HG02852 (cell line): ENCODE measurements around the gene TMEM170B.

Experiments
- ATAC-seq: cut with Tn5 transposase; IDR thresholded peaks from one replicate; pipeline ENCODE4 v1.9.1; 2021; ENCODE audit warnings: mild to moderate bottlenecking, moderate library complexity; ENCODE audit not compliant: unreplicated experiment

The TMEM170B gene, protein sequence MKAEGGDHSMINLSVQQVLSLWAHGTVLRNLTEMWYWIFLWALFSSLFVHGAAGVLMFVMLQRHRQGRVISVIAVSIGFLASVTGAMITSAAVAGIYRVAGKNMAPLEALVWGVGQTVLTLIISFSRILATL

DNA sequence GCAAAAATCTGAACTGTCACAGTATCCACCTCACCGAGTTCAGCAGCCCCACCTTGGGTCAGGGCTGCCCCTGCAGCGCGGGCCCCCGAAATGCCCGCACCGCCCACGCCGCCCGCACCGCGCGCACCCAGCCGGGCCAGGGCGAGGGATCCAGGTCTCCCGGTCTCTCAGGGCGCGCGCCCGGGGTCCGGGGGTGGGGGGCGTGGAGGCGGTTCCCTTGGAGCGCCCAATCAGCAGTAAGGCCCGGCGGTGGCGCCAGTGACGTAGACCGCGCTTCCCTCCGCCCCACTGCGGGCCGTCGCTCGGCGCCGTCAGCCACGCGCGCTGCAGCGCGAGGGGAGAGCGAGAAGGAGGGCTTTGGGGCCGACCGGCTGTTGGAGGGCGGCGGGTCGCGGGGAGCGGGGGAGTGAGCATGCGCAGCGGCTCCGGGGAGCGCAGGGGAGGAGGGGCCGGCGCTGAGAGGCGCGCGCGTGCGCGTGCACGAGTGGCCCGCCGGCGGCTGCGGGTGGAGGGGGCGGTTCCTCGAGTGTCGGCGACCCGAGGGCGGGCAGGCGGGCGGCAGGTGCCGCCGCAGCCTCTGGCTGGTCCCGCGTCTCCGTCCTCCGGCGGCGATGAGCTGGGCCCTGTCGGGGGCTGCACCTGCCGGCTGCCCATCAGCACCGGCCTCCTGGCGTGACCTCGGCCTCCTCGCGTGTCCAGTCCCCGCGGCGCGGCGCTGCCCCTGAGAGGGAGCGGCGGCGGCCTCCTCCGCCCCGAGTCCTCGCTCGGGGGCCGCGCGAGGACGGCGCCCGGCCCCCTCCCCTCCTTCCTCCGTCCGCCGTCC, at the start of gene TMEM170B:
Gene TMEM170B, plus strand, starts transcription at position 521 of the 823 bp plus-strand sequence. CDS start 529 bp downstream, outside the sequence.
- ATAC-seq = peak; percentile 97

DNA sequence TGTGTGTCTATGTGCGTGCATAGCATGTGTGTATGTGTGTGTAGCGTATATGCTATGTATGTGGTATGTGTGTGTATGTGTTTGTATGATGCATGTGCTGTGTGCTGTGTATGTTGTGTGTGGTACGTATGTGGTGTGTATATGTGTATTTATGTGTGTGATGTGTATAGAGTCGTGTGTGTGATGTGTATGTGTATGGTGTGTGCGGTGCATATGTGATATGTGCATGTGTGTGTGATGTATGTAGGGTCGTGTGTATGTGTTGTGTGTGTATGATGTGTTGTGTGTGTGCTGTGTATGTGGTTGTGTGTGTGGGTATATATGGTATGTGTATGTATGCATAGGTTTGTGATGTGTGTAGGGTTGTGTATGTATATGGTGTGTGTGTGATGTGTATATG, 46.6 kb upstream of the TMEM170B start:
- no peak for ATAC-seq

DNA sequence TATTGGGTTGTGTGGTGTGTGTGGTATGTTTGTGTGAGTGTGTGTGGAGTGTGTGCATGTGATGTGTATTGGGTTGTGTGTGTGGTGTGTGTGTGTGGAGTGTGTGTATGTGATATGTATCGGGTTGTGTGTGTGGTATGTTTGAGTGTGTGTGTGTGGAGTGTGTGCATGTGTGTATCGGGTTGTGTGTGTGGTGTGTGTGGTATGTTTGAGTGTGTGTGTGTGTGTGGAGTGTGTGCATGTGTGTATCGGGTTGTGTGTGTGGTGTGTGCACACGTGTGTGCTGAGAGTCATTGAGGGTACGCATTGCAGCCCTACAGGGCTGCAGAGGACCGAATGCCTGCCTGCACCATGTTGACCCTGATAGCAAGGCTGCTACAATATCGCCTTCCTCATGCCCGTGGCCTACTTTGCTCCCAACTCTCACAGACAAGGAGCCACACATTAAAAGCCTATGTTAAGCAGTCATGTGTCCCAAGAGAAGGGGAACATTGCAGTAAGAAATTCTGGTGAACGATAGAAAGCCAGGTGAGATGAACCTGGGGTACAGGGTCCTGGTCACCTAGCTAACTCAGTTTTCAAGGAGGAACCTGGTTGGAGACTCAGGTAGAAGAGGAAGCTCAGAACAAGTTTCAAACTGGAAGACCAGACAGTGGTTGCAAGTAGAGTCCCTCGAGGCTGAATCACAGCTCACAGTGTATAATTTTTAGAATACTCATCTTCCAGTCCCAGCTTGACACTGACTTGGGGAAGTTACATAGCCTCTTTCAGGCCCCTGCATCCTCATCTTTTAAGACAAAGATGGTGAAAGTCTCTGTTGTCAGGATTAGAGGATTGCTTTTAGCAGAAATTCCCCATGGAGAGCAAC, 45.7 kb upstream of the TMEM170B start:
- no peak for ATAC-seq

DNA sequence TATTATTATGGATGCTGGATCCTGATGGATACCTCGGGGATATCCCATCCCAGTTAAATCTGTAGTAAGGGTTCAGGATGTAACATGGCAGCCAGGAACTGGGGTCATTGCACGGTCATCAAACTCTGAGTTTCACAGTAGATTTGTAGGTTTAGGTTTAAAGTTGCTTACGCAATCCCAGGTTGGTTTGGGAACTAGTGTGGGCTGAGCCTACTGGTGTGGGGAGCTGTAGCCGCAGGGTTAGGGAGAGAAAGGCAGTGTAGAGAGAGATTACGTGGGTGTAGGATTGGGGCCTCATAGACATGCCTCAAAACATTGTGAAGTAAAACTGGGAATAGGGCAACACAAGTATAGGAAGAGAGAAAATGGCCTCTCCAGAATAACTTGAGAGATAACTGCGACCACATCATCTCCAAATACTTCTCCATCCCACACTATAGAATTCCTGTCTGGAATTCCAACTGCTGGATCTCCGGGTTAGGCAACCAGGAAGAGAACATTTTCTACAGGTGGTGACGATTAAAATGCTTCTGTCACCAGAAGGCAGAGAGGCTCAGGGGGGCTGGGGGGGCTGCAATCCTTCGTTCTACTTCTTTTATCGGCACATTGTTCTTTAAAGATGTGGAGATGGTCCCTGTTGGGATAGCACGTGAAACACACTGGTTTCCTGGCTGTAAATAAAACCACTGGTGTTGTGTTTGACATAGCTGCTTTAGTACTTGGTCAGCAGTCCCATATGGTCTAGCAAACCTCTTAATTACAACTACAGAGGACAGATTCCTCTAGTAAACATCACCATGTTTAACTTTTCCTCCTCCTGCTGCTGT, 44.9 kb upstream of the TMEM170B start:
- no peak for ATAC-seq

DNA sequence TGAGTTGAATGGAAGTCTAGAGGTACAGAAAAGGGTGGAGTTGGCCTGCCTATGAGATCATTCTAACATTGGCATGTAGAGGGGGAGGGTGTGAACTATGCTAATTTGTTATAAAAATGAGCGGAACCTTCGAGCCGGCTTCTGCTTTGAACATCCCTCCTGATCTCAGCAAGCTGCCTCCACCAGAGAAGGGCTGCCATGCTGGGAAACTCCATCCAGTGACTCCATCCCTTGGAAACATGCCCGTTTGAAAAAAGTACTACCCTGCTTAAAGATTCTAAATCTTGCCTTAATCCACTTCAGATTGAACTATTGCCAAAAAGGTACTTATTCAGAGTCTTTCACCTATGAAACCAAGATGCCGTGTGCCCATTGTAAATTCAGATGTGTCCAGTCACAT, 43.6 kb upstream of the TMEM170B start:
- ATAC-seq = no peak

DNA sequence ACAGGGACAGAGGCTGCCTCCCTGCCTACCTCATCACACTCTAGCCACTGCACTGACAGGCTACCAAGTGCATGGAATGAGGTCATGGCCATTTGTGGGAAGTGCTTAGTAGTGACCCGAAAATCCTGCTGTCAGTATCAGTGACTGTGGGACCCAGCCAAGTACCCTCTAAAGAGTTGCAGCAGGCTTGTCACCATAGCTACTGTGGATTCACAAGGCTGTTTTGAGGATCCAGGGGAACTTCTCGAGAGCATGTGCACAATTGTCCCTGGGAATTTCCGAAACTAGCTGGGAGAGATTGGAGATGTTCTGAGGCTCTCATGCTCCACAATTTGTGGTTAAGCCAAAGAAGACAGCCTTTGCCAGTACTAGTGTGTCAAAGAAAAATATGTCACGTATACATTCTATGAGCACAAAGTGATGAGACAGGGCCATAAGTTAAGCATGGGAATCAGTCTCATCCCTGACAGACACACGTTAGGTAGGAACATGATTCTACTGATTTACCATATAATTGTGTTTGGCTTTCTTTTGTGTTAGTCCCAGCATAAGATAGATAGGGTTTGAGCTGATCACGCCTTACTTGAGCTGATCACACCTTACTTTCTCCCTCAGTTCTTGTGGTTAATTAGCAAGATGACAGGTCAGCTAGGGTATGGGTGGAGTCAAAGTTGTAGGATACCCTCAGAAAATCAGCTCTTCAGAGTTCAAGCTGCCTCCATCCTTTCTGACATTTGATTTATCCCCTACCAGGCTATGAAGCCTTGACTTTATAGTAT, 42.6 kb upstream of the TMEM170B start:
- no peak for ATAC-seq

DNA sequence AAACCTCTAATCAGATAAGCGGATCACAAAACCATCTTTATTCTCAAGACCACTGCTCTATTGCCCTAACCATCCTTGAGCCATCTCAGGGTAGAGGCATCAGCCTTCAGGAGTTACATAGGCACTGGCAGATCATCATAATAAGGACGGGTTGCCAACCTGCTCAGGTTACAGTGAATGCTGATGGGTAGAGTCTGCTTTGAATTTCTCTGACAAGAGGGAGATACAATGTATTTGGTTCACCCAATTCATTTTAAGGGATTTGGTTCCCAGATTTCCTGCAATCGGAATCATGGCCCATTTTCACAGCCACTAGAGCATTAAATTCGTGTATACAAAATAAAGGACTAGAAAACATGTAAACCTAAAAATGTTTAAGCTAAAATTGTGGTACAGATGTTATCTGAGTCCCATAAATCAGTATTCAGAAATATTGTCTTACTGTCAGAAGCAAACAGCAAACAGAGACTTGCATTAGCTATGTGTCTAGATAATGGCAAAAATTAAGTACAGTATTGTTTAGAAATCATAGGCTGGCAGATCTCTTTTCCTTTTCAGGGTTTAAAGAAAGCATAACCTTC, 41.9 kb upstream of the TMEM170B start:
- no peak for ATAC-seq

DNA sequence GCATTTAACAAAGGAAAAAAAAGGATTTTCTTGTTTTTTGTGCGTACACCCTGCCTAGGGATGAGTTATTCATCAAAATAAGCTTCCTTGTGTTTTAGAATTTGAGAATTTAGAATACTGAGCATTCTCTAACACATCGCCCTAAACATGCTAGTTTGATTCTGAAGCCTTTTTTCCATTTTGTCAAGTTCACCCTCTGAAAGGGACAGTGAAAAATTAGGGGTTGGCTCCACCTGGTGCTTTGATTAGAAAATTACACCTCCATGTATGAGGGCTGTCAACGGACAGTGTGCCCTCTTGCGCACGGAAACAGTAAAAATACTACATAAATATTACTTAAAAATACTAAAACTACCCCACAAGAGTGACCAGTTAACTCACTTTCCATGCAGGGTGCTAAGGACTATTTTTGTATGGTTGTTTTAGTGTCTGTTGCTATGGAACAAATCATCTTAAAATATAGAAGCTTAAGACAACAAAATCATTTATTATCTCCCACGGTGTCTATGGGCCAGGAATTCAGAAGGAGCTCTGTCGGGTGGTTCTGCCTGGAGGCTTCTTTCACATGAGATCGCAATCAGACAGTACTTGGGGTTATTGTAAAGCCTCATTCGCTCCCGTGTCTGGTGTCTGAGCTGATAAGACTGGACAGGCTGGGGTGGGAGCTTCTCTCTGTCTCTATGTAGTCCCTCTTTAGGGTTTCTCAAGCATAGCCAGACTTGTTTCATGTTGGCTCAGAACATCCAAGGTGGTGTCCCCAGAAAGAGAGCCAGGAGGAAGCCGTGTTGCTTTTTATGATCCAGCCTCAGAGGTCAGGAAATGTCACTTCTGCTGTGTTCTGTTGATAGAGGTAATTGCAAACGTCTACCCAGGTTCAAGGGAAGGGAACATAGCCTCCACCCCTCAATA, 41.1 kb upstream of the TMEM170B start:
- ATAC-seq = peak; percentile 54

DNA sequence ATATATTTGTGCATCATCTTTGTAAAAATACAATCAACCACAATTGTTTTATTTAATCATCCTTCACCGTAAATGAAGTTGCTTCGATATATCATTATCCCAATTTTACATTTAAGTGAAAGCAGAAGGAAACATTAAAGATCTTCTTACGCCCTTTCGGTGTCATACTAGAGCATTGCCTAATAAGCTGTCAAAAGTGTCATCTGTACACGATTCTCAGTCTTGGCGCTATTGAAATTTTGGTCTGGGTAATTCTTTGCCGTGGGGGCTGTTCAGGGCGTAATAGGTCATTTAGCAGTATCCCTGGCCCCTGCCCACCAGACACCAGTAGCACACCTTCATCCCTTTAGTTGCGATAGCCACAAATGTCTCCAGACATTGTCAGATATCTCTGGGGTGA, 40.4 kb upstream of the TMEM170B start:
- no peak for ATAC-seq

DNA sequence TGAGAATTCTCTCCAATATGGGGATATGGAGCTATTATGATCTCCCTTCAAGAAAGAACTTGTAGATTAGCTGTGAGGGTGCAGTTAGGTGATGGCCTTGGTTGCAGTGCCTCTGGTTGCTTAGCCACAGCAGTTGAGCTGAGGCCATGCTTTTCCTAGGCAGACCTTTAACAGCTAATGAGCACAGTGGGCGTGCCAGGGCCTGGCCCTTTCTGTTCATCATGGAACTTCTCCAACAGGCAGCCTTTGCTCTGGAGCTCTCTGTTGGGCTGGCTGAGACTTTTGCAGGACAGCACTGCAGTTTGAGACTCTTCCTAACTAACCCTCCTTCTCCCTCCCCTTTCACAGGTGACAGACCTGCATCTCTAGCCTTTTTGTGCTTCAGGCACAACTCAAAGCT, 39.7 kb upstream of the TMEM170B start:
- ATAC-seq = no peak

DNA sequence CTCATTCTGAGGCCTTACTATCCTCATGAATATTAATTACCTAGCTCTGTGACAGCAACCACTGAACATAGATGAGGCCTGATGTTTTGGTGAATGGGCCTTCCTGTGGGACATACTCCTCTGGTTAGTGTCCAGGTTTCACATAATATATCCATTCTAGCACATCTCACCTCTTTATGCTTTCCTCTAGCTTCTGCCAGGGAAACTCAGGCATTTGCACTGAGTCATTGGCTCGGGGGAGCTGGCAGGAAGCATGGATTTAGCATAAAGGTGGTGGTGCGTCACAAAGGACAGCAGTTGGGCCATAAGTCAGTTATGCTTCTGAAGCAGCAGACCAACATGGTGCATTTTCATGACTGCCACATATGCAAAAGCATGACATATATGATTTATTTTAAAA, 37.5 kb upstream of the TMEM170B start:
- no peak for ATAC-seq

DNA sequence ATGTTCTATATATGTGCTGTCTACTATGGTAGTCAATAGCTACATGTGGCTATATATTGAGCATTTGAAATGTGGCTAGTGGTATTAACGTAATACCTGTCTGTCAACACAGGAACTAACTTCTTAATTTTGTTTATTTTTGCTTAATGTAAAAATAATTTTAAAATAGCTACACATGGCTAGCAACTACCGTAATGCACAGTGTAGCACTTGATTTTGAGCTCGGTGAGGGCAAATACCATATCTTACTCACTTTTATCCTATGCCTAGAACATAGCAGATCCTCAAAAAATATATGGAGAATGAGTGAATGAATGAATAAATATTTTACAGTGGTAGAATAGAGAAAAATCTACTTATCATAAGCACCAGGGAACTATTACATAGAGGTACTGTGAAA, 28.1 kb upstream of the TMEM170B start:
- ATAC-seq = no peak

DNA sequence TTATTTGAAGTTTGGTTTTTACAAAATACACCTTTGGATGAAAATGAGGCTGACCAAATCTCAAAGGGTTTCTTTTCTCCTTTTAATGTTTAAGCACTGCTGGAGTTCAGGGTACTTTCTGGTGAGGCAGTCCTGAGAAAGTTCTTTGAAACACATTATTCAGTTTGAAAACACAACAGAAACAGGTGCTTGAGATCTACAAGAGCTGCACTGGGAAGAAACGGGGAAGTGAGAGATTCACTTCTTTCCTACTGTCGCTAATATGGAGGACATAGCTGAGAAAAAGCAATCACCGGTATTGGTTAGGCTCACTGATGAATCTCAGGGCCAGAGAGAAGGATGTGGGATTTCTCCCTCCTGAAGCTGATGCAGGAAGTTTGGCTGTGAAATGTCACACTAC, 22.9 kb upstream of the TMEM170B start:
- ATAC-seq = peak; percentile 95

DNA sequence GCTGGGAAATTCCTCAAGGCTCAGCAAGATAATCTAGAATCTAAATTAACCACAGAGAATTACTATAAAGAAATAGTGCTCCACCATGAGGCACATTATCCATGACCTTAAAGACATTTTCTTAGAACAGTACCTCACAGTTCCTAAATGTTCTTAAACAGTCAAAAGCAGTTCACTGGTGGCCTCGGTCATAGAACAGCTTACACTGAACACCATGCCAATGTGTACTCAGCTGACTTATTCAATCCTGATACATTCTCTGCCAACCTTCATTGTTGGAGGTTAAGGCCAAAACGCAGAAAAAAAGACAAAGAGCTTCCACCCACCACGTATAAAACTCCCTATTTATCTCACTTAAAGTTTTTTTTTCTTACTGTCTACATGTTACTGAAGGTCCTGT, 21.8 kb upstream of the TMEM170B start:
- ATAC-seq = no peak

DNA sequence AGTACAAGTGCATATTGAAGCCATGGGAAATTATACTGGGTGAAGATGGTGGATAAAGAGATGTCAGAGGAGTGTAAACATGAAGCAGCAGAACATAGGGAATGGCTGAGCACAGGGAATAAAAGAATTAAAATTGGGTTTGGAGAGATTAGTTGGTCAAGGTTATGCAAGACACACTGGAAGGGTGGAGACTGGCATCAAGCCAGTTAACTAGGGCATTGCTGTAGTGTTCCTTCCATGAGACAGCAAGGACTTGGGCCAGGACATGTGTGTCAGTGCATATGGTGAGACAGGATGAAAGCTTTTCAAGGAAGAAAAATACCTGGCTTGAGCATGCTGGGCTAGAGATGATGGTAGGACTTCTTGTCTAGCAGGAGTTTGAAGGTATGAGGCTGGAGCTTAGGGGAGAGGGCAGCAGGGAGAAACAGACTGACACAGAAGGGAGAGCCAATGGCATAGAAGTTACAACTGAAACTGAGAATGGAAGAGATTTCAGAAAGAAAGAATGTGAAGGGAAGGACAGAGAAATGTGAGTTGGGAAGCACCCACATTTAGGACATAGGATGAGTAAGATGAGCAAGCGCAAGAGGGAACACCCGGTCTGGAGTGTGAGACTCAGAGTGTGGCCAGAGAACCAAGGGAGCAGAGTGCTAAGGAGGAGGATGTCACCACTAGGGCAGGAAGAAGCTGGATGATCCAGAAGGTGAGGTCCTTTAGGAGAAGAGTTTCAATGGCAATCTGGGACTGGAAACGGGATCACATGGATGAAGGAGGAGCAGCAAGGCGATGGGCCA, 14.5 kb upstream of the TMEM170B start:
- ATAC-seq = no peak

DNA sequence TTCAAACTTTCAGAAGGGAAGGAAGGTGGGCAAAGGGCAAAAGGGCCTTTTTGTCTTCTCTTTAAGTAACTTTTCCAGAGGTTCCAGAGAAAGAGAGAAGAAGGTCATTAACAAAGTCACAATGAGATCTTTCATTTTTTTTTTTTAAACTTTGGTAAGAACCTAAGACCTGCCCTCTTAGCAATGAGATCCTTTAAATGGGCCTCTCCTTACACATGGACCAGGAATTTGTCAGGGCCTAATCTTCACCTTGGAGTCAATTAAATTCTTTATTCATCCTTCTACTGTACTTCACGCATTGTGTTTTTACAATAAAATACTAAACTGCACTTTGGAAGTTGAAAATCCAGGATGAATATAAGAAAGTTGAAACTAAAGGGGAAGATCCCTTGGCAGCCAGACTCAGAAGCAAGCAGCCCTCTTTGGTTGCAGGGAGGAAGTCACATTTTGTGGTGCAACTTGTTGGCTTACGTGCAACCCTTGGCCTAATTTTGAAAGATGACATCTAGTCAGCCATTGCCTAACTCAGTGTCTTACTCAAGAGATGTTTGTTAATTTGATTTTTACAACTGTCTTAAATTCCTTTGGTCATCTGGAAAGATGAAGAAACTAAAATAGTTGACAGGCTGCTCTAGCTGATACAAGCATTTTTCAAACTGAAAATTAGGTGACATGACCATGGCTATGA, 11.9 kb upstream of the TMEM170B start:
- ATAC-seq = no peak

DNA sequence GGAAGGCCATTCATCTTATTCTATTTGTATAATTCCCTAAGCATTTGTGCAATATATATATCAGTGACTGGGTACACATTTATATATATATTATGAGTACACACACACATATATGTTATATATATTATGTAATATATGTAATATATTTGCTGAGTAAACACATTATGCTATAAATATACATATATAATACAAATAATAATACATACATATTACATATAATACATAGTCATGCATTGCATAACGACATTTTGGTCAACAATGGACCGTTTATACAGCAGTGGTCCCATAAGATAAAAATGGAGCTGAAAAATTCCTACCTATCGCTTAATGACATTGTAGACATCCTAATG, 11.4 kb upstream of the TMEM170B start:
- no peak for ATAC-seq
